ENCODE measurements around the gene ZNF487. TPM values are rescaled to one million over a fixed set of nuclear protein-coding genes. Genes with fewer than 3 reads are reported as not detected.

Gene ZNF487
- total RNA-seq, 2 experiments from 2014 or later = 6.1 TPM

GRCh38 chr10:43479275-43479674 is 42.4 kb downstream of the ZNF487 start:
- H3K36me3 Mint-ChIP-seq (ENCODE audit: low read depth) = peaks cover 12% of the 10 kb centered on the region
- no peak overlapping the region for H3K4me3 Mint-ChIP-seq
- ChIA-PET CTCF (no interaction called here), POLR2A (no interaction called here)
- H3K4me1 Mint-ChIP-seq = no peaks in the 10 kb centered on the region
- no peak for DNase-seq
- H3K27me3 Mint-ChIP-seq = no peaks in the 10 kb centered on the region
- peaks cover 27% of the 10 kb centered on the region for H3K9me3 Mint-ChIP-seq
- no peak overlapping the region for H3K27ac Mint-ChIP-seq

DNA sequence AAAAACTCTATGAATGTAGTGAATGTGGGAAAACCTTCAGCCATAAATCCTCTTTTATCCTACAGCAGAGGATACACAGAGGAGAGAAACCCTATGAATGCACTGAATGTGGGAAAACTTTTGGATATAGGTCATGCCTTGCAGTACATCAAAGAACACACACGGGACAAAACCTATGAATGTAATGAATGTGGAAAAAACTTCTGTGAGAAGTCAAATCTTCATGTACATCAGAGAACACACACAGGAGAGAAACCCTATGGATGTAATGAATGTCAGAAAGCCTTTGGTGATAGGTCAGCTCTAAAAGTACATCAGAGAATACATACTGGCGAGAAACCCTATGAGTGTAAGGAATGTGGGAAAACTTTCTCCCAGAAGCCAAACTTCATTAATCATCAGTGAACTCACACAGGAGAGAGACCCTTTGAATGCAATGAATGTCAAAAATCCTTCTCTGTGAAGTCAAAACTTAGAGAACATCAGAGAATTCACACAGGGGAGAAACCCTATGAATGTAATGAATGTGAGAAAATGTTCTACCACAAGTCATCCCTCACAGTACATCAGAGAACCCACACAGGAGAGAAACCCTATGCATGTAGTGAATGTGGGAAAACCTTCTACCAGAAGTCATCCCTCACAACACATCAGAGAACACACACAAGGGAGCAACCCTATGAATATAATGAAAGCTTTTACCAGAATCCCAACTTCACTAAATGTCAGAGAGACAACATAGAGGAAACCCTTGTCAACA is 45.6 kb downstream of the ZNF487 start:
- Mint-ChIP-seq H3K9me3 (peaks cover 33% of the 10 kb centered on the region), H3K4me3 (no peak overlapping the region), H3K27ac (no peak overlapping the region), H3K27me3 (no peaks in the 10 kb centered on the region), H3K4me1 (no peaks in the 10 kb centered on the region), H3K36me3 (ENCODE audit: low read depth) (peaks cover 7% of the 10 kb centered on the region)
- ChIA-PET CTCF (no interaction called here), POLR2A (no interaction called here)
- DNase-seq = no peak

DNA sequence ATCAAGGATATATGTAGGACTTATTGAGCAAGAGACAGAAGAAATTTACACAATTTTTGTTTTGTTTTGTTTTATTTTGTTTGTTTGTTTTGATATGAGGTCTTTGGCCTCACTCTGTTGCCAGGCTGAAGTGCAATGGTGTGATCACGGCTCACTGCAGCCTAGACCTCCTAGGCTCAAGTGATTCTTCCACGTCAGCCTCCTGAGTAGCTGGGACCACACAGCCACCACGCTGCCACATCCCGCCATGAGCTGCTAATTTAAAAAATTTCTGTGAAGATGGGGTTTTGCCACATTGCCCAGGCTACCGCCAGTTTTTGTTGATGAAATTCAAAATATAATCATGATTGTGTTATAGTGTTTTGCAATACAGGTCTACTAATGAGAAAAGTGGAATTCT is 54.9 kb downstream of the ZNF487 start:
- H3K4me1 Mint-ChIP-seq = no peaks in the 10 kb centered on the region
- H3K4me3 Mint-ChIP-seq = no peak overlapping the region
- ChIA-PET POLR2A (no interaction called here), CTCF (no interaction called here)
- no peaks in the 10 kb centered on the region for H3K27me3 Mint-ChIP-seq
- no peaks in the 10 kb centered on the region for H3K36me3 Mint-ChIP-seq (ENCODE audit: low read depth)
- DNase-seq = no peak
- peaks cover 6% of the 10 kb centered on the region for H3K9me3 Mint-ChIP-seq
- H3K27ac Mint-ChIP-seq = no peak overlapping the region

GRCh38 chr10:43502931-43503330 is 66.0 kb downstream of the ZNF487 start:
- Mint-ChIP-seq H3K9me3 (peaks cover 9% of the 10 kb centered on the region), H3K36me3 (ENCODE audit: low read depth) (no peaks in the 10 kb centered on the region), H3K4me1 (no peaks in the 10 kb centered on the region), H3K4me3 (no peak overlapping the region), H3K27ac (no peak overlapping the region), H3K27me3 (no peaks in the 10 kb centered on the region)
- ChIA-PET POLR2A (no interaction called here), CTCF (no interaction called here)
- DNase-seq = no peak

DNA sequence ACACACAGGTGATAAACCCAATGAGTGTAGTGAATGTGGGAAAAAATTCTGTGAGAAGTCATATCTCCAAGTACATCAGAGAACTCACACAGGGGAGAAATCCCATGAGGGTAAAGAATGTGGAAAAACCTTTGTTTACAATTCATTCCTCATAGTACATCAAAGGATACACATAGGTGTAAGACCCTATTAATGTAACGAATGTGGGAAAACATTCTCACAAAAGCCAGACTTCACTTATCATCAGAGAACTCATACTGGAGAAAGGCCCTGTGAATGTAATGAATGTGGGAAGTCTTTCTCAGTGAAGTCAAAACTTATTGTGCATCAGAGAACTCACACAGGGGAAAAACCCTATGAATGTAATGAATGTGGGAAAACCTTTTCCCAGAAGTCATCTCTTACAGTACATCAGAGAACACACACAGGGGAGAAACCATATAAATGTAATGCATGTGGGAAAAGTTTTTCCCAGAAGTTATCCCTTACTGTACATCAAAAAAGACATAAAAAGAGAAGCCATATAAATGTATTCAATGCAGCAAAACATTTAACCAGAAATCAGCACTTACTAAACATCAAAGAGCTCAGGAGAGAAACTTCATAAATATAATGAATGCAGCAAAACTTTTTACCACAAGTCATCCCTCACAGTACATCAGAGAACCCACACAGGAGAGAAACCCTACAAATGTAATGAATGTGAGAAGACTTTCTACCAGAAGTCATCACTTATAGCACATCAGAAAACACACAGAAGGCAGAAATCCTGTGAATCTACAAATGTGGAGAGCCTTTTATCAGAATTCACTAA is 87.7 kb downstream of the ZNF487 start:
- Mint-ChIP-seq H3K27me3 (no peaks in the 10 kb centered on the region), H3K4me1 (no peaks in the 10 kb centered on the region), H3K4me3 (no peak overlapping the region), H3K9me3 (peaks cover 62% of the 10 kb centered on the region), H3K27ac (no peak overlapping the region), H3K36me3 (ENCODE audit: low read depth) (peaks cover 15% of the 10 kb centered on the region)
- CTCF ChIA-PET = no interaction called here
- DNase-seq = no peak
- POLR2A ChIA-PET = no interaction called here

Other genes starting within 250 kb of the ZNF487 start
- 1 to 10 TPM; 4.4 to 6.6 TPM for gene RASGEF1A, start 170.0 kb upstream of the ZNF487 start, total RNA-seq
- gene FXYD4, start 65.5 kb upstream of the ZNF487 start, total RNA-seq = not detected
- gene HNRNPF, start 27.9 kb upstream of the ZNF487 start, total RNA-seq = 100 to 1,000 TPM; 477 to 494 TPM
- under 1 TPM; 0.15 to 0.25 TPM for gene ZNF239, start 137.5 kb downstream of the ZNF487 start, total RNA-seq
- gene ZNF485, start 169.3 kb downstream of the ZNF487 start, total RNA-seq = 1 to 10 TPM; 1.5 to 1.6 TPM
- gene ZNF32, start 211.8 kb downstream of the ZNF487 start, total RNA-seq = 10 to 100 TPM; 10.4 to 10.9 TPM